GM18858 (cell line): ENCODE results near the gene SLC35F4.
"Not testable (repeated sequence)": the region's sequence is repeated elsewhere in the genome, so short reads cannot be mapped to it uniquely, and the experiment has no call there.

Source experiments
- ATAC-seq: cut with Tn5 transposase; IDR thresholded peaks from one replicate; pipeline ENCODE4 v1.9.1; 2021; ENCODE audit not compliant: unreplicated experiment

Gene SLC35F4

DNA sequence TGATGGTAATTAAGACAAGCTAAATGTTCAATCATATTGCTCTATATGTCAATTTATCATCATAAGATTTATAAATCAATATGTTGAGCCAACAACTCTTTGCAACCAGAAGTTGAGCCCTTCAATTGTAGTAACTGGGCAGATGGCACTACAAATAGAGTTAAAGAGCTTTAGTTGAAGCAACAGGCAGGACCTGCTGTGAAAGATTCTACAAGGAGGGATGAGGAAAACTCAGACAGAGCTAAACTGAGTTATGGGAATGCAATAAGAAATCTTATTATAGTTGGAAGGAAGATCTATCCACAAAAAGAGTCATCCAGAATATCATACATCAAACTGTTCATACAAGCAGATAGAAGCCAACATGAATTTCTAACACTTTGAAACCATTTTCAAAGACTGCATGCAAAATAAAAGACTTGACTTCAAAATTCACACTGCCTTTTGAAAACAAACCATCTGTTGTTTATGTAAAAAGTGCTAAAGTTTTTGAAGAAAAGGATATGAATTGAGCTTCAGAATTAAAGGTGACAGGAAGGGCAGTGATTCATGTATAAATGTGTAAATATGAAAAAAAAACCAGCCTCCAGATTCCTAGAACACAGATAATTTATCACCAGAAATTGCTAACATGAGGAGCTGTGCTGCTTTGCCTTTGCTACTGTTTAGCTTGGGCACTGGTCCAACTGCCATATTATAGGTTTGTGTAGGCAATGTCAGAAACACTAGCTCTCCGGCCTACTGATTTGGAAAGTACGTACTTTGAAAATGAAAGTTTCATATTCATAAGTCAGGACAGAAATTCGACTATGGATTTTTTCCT, 133.2 kb downstream of the SLC35F4 start:
- no peak for ATAC-seq

DNA sequence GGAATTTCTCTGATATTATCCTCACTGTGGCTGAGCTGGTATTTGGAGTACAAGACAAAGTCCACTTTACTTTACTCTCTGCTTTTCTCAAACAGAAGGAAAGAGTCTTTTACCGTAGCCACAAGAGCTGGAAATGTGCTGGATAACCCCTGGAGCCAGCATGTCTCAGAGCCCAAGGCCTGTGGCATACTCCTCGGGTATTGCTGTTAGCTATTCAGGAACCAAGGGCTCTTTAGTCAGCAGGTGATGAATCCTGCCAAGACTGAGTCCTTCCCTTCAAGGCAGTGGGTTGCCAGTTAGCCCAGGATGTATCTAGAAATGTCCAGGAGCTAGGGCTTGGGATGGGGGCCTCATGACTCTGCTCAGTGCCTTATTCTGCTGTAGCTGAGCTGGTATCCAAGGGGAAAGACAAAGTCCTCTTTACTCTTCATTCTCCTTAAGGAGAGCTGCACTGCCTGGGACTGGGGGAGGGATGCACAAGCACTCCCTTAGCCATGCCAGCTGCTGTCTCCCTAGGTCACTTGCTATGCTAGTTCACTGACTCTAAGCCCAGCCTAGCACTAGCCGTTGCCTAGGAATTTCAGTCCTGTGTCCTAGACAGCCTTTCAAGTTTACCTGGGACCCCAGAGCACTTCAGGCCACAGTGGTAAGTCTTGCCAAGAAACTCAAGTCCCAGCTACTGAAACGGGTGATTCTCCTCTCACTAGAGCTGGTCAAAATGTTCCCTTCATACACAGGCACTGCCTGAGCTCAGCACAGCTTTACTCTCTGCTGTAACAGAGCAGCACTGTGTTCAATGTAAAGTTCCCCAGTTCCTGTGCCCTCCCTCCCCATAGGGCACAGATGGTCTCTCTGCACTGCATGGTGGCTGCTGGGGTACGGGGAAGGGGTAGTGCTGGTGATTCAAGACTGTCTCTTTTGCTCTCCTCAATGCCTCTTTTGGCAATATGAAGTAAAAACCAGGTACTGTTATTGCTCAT, 136.4 kb downstream of the SLC35F4 start:
- ATAC-seq: no peak

DNA sequence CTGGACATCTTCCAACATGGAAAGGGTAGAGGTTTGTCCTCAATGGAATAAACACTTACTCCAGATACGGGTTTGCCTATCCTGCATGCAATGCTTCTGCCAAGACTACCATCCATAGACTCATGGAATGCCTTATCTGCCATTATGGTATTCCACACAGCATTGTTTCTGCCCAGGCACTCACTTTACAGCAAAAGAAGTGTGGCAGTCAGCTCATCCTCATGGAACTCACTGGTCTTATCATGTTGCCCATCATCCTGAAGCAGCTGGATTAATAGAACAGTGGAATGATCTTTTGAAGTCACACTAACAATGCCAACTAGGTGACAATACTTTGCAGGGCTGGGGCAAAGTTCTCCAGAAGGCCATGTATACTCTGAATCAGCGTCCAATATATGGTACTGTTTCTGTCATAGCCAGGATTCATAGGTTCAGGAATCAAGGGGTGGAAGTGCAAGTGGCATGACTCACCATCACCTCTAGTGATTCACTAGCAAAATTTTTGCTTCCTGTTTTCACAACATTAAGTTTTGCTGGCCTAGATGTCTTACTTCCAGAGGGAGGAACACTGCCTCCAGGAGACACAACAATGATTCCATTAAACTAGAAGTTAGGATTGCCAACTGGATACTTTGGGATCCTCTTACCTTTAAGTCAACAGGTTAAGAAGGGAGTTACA, 140.4 kb downstream of the SLC35F4 start:
- ATAC-seq: no peak

DNA sequence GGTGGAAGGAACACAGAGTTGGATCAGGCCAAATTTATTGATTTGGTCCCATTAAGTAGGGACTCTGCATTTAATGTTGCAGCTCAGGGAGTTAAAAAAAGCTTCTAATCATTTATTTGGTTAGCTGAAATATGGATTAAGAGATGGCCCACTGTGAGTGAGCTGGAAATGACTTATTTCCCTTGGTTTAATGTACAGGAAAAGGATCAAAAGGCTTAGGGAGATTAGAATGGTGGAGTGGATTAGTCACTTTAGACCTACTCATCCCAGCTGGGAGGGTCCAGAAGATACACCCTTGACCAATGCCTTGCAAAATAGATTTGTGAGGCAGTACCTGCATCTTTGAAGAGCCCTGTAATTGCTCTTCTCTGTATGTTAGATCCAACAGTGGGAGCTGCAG, 143.8 kb downstream of the SLC35F4 start:
- not testable (repeated sequence) for ATAC-seq

DNA sequence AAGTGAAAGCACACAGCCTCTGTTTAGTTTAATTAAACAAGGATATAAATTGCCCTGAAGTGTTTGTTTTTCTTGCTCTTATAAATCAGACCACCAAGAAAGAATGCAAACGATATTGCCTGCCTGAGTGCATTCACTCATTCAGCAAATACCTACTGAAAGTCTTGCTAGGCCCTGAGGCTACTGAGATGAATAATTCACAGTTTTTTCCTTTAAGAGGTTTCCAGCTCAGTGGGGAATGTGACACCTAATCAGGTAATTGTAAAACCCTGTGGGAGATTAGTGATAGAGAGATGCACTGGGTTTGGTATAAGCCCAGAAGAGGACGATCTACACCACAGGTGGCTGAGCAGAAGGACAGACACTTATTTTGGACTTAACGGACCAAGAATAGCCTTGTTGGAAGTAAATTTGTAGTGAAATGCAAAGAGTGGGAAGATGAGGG, 151.4 kb downstream of the SLC35F4 start:
- ATAC-seq: no peak

DNA sequence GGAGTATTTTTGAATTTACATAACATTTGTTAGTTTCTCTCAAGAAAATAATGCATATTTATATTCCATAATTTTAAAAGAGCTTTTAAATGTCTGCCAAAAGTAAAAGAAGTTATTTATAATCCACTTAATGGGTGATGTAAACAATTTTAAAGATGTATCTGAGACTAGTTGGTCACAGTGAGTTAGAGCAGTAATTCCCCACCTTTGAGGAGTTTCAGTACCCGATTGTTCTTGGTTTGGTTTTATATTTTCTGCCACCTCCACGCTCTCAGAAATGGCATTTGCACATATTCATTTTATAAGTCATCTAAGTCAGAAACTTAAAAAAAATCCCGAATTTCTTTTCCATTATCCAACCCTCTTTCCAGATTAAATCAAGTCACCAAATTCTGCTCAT, 153.2 kb downstream of the SLC35F4 start:
- no peak for ATAC-seq

DNA sequence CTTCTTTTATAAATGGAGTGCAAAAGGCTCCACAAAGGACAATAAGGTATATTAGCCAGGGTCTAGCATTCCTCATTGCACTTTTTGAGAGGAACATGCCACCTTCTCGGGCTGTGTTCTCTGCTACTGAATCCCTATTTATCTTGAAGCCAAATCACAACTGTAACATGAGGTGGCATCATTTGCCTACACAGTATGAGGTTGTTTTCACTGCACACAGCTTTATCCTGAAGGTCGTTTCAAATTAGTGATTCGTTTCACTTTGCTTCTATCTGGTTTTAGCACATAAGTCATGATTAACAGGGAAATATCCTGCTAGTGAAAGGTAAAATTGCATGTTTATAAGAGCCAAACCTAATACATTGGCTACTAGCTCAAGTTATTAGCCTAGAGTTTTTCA, 153.8 kb downstream of the SLC35F4 start:
- no peak for ATAC-seq

DNA sequence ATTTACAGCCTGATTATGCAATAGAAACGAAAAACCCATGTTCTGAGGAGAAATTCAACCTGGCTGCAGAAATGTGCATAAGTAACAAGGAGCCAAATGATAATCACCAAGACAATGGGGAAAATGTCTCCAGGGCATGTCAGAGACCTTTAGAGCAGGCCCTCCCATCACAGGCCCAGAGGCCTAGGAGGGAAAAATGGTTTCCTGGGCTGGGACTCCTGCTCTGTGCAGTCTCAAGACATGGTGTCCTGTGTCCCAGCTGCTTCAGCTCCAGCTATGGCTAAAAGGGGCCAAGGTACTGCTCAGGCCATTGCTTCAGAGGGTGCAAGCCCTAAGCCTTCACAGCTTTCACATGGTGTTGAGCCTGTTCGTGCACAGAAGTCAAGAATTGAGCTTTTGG, 156.0 kb downstream of the SLC35F4 start:
- ATAC-seq: no peak

DNA sequence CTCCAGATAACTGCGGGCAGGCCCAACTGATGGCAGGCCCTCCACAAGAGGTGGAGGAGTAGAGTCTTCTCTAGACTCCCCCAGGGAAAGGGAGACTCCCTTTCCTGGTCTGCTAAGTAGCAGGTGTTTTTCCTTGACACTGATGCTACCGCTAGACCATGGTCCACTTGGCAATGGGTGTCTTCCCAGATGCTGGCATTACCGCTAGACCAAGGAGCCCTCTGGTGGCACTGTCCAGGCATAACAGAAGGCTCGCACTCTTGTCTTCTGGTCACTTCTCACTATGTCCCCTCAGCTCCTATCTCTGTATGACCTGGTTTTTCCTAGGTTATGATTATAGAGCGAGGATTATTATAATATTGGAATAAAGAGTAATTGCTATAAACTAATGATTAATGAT, 156.8 kb downstream of the SLC35F4 start:
- not testable (repeated sequence) for ATAC-seq

DNA sequence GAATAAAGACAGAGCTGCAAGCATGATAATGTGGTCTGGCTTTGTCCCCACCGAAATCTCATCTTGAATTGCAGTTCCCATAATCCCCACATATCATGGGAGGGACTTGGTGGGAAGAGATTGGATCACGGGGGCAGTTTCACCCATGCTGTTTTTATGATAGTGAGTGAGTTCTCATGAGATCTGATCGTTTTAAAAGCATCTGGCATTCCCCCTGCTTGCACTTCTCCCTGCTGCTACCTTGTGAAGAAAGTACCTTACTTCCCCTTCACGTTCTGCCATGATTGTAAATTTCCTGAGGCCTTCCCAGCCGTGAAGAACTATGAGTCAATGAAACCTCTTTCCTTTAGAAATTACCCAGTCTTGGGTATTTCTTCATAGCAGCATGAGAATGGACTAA, 158.7 kb downstream of the SLC35F4 start:
- no peak for ATAC-seq

DNA sequence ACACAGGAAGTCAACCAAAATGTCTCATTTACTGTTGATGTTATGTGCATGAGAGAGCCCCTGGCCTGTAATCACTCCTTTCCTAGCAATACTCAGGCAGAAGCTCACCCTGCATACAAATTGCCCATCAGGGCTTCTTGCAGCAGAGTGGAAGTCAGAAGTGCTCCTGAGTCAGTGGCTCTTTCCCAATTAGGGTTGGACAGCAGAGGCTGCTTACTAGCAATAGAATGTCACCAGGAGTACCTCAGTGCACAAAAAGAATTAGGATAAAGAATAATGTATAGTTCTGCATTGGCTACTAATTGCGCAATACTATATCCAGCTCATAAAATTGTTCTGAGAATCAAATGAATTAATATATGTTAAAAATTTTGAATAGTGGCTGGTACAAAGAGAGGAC, 161.1 kb downstream of the SLC35F4 start:
- ATAC-seq: no peak

DNA sequence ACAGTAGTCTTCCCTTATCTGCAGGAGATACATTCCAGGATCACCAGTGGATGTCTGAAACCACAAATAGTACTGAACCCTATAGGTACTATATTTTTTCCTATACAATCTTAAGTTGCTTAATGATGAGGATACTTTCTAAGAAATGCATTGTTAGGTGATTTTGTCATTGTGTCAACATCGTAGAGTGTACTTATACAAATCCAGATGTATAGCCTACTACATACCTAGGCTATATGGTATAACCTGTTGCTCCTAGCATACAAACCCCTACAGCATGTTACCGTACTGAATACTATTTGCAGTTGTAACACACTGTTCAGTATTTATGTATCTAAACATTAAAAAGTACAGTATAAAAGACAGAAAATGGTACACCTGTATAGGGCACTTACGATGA, 165.9 kb downstream of the SLC35F4 start:
- ATAC-seq: no peak

DNA sequence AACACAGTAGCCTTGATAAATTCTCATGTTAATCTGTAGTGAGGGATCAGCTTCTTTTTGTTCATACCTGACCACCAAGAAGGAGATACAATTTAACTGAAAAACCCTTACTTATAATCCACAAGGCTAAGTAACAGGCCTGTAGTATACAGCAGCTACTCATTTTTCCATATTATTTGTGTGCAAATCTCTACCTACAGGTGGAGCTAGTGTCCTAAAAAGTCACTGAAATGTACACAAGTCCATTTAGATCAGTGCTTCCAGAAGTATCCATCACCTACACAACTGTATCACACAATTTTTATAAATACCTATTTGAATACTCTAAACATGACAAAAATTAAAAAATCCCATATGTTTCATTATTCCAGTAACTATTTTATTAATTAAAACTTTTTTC, 173.2 kb downstream of the SLC35F4 start:
- no peak for ATAC-seq

DNA sequence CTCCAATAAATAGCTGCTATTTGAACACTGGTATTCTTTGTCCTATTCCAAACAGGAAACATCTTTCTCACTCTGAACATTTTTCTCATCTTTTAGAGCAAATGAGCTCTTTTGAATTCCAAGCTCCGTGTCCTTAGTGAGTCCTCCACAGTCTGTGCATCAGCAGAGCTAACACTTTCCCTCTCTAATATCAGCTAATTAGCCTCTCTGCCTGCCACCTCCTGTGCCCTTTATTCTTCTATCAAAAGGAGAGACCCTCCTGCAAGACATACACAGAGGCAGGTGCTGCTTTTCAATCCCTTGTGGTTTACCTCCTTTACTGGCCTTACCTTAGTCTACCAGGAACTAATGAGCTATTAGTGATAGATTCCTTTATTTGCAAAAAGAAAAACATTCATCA, 178.5 kb downstream of the SLC35F4 start:
- ATAC-seq: no peak

DNA sequence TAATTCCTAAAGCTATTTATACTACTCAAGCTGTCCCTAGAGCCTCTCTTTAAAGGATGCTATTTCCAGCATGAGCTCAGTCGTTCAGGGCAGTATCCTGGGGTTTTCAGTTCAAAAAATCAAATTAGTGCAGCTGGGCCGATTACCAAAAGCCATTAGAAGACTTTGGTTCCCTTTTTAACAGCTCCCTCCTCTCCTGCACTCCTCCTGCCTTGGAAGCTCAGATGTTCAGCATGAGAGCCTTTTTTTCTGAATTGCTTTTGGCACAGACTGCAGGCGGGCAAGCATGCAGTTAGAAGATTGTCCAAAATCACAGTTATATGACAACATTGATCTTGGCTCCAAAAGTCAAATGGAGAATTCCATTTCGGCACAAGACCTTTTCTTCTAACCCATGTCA, 179.6 kb downstream of the SLC35F4 start:
- ATAC-seq: no peak

DNA sequence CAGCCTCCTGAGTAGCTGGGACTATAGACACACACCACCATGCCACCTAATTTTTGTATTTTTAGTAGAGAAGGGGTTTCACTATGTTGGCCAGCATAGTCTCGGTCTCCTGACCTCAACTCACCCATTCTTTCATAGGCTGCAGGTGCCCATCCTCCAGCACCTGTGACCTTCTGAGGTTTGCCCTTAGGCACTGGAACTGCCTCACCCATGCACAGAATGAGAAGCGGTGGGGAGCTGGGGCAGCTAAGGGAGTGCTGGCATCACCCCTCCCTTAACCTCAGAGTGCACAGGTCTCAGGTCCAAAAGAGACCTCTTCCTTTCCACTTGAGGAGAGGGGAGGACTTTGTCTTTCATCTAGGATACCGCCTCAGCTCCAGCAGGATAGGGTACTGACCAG, 194.9 kb downstream of the SLC35F4 start:
- ATAC-seq: no peak

DNA sequence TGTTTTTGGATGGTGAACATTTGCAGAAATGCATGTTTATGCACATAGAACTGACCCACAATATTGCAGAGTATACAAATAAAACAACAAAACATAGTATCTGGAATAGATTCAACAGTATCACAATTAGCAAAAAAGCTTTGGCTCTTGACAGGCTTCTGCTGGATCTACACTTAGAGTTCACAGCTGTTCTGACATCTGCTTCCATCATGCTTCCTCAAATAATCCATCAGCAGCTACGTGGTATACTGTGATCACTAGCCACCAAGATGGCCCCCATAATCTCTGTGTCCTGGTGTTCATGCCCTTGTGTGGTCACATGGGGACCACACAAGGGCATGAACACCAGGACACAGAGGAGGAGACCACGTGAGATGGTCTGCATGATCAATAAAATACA, 205.7 kb downstream of the SLC35F4 start:
- ATAC-seq: no peak

DNA sequence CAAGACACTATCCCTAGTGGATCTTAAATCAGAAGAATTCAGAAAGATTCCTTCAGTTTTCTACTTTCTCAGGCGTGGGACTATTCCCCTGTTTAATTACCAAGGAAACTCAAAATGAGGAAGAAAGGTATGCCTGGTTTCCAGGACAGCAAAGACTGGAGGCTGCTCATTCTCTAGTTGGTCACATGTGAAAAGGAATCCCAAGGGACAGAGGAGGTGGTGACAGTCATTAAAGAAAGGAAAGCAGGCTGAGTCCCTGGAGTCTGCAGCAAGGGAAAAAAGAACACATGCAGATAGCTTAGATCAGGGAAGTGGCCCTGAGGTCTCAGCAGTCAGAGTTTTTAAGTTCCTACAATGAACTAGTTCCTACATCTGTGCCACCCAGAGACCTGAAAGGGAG, 206.8 kb downstream of the SLC35F4 start:
- ATAC-seq: no peak

DNA sequence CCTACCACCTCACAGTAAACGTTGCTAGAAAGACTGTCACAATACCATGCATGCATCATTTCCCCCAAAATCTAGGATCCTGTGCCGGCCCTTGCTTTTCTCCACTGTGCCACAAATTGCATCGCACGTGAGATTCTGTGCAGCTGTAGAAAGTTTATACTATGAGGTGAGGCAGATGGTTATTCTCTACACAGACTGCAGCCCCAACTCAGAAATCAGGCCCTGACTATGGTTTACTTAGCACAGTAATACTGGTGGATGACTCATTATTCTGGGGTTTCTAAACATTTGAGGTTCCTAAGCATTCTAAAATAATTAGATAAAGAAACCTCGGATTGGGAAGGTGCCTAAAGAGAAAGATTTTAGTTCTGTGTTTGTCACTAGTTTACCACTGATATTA, 208.4 kb downstream of the SLC35F4 start:
- ATAC-seq: no peak

DNA sequence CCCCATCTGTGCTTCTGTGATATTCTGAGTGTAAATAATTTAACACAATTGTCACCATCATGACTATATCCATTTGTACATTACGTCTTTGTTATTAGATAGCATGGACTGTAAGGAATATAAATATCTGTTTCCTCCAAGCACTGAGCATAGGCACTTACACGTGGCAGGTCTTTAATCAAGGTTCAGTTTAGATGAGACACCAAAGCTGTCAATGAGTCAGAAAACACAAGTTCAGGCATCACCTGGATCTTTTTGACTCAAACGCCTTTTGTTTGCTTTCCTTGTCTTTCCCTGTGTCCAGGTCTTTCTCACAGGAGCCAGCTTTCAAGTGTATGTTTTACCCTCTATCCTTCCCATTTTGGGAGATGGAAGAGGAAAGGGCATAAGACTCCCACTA, 209.0 kb downstream of the SLC35F4 start:
- no peak for ATAC-seq

DNA sequence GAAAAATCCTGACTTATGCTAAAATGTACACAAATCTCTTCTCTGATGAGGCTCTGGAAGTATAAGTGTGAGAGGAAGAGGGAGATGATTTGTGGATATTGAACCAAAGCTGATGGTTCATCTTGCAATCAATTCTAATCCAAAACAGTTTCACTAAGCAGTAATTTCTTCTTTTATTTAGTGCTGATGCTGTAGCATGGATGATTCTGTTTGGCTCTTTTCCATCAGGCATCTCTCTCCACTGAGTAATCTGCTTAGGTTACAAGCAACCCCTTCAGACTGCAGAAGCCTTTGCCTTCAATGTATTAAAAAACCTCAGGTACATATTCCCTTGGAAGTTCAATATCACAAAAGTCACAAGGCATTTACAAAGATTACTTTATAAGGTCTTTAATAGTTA, 213.1 kb downstream of the SLC35F4 start:
- ATAC-seq: no peak
